GM18858 (cell line): ENCODE measurements around the gene C15orf62.

ENCODE experiments used
- ATAC-seq: cut with Tn5 transposase; IDR thresholded peaks from one replicate; pipeline ENCODE4 v1.9.1; 2021; ENCODE audit not compliant: unreplicated experiment

The C15orf62 gene

GRCh38 chr15:40754883-40755811 lies 14.6 kb upstream of the C15orf62 start, which contains the start of gene RMDN3:
RMDN3 (minus strand) TSS chr15:40755254; CDS start chr15:40754783, 471 bp downstream.
- peak; percentile 48 for ATAC-seq

DNA sequence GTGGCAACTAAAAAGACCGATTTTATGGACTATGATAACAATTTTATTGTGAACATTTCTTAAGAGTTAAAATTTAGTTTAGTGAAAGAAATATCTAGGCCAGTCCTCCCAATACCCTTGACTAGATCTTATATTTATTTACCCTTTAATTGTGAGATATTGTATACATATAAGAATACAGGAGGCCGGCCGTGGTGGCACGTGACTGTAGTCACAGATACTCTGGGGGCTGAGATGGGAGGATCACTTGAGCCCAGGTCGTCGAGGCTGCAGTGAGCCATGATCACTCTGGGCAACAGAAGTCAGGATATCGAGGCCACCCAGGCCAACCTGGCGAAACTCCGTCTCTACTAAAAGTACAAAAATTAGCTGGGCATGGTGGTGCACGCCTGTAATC lies 14.0 kb upstream of the C15orf62 start:
- no peak for ATAC-seq

DNA sequence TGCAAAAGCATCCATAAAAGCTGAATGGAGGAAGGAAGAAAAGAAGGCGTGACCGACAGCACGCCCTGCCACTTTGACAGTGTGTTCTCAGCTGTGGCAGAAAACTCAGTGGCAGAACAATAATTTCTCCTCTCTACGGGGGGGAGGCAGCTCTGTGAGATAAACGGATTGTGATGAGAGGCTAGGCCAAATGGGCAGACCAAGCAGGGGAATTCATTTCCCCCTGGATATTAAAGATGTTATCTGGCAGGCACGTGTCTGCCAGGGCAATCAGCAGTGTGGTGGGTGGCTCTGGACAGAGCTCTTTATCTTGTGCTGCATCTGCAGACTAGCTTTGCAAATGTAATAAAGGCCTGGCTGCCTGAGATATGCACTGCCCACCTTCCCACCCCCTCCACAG lies 12.8 kb upstream of the C15orf62 start:
- no peak for ATAC-seq

DNA sequence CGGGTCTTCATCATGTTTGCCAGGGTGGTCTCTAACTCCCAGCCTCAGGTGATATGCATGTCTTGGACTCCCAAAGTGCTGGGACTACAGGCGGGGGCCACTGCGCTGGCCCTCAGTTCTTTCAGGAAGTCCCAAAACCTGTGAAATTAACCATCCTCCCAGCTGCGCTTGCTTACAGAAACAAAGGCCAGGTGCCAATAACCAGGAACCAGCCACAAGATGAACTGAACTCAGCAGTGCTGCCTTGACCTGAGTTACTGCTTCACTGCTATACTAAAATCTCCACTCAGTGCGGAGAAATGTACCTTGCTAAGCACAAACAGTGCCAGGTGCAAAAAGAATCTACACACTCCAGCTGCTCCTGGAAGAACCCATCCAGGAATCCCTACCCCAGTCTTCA lies 9.8 kb upstream of the C15orf62 start:
- ATAC-seq, result no peak

DNA sequence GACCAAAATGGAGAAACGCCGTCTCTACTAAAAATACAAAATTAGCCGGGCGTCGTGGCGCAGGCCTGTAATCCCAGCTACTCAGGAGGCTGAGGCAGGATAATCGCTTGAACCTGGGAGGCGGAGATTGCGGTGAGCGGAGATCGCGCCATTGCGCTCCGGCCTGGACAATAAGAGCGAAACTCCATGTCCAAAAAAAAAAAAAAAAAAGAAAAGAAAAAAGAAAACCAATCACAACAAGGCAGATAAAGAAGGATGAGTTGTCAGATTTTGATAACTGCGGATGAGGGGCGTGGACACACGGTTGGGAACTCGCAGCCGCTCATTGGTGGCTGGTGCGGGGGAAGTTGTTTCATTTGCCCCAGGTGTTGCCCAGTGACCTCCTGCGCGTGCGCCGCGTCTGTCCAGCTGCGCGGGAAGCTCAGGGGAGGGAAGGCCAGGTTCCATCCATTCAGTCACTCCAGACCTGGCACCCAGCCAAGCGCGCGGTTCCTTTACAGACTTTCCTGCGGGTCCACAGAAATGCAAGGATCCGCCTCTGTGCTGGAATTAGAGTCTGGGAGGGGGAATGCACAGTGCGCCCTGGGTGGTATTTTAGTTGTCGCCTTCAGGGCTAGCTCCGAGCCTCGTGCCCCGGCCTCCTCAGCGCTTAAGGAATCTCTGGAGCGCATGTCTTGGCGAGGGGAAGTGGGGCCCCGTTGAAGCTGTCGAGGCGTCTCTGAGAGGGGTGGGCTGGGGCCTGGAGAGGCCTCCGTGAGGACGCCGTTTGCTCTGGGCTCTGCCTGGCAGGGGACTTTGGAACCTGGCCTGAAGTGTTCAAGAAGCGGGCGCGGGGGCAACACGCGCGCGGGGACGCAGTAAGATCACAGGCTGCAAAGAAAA lies 6.6 kb upstream of the C15orf62 start:
- no peak for ATAC-seq

- peak; percentile 34 for ATAC-seq
These were observed 5.8 kb upstream of the C15orf62 start, which contains the start of gene GCHFR for GRCh38 chr15:40763801-40764628. GCHFR (plus strand) TSS chr15:40764068; CDS start chr15:40764181, 113 bp downstream.

DNA sequence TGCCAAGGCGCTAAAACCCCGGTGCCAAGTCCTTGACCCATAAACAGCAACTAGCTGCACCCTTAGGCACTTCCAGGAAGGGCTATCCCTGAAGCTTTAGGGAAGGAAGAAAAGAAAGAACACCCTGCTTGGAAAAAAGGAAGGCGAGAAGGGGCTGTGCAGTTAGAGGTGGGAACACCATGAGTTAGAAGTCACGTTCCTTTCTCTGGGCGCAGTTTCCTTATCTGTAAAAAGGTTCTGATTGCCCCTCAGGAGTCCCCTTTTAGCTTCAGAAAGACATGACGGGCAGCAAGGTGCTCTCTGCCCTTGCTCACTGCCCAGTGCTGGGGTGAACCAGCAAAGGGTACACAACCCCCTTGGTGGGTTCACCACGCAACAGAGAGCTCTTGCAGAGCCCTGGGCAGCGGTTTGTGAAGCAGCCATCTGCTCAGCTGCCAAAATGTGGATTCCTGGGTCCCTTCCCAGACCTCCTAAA lies 5.1 kb upstream of the C15orf62 start:
- no peak for ATAC-seq

- no peak for ATAC-seq
These were observed 3.5 kb upstream of the C15orf62 start for GRCh38 chr15:40766194-40766815.

DNA sequence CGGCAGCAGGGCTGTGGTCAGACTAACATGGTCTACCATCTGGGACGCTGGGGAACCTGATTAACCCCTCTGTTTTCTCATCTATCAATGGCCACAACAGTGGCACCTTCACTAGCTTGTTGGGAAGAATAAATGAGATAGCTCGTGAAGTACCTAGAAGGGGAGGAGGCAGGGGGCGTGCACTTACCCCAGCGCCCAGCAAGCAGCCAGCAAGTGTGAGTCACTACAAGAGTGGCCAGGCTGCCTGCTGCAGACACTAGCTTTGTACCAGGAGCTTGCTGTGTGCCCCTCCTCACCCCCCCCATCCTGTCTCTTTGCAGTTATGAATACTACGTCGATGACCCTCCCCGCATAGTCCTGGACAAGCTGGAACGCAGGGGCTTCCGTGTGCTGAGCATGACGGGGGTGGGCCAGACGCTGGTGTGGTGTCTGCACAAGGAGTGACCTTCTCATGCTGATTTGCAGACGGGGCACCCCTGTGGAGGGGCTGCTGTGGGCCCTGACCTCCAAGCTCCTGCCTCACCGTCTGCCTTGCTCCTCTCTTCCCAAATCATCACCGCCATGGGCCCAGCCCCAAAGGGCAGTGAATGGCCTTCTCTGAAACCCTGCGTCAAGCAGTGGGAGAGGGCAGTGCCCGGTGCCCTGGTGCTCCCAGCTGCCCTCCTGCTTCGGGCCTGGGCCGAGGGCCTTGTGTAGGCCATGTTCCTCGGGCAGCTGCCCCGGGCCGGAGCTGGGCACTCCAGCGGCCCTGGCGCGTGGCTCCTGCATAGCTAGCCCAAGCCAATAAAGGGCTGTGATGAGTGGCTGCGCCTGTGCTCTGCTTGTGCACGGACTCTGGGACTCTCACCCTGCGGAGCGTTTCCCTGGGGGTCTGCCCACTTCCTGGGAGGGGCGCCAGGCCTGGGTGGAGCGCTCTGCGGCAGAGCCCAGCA lies 2.6 kb upstream of the C15orf62 start:
- ATAC-seq, result no peak

GRCh38 chr15:40767838-40768500 lies 1.8 kb upstream of the C15orf62 start:
- ATAC-seq, result no peak

- no peak for ATAC-seq
These were observed 1.1 kb upstream of the C15orf62 start for GRCh38 chr15:40768521-40769273.

DNA sequence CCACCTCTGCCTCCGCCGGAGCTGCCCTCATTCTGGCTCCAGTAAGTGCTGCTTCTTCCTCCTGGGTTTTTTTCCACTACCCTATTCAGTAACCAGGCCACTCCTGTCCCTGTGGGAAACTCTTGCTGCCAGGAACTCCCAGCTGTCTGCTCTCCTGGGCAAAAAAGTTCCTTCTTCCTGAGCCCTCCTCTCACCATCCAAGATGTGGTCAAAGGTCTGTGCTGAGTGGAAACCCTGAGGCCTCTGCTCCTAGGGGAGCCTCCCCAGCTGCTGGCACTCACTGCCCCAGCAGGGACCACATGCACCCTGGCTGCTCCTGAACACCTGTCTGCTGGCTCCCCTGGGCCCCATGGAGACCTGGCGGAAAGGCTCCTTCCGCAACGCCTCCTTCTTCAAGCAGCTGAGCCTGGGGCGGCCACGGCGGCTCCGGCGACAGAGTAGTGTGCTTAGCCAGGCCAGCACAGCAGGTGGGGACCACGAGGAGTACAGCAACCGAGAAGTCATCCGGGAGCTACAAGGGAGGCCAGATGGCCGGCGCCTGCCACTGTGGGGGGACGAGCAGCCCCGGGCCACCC lies 454 bp downstream of the C15orf62 start:
- ATAC-seq, result no peak

DNA sequence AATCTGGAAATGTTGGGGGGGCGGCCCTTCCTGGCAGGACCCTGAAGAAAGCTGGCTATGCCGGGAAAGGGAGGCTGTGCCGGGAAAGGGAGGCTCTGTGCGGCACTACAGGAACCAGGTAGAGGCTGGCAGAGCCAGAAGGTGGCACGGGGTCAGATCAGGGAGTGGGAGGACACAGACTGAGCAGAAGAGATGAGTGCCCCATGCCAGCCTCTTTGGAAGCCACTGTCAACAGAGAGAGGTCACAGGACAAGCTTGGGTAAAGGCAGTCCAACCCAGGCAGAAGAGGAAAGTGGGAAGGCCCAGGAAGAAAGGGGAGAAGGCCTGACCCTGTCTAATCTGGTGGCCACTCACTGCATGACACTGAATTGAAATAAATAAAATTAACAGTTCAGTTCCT lies 1.5 kb downstream of the C15orf62 start:
- ATAC-seq, result no peak

DNA sequence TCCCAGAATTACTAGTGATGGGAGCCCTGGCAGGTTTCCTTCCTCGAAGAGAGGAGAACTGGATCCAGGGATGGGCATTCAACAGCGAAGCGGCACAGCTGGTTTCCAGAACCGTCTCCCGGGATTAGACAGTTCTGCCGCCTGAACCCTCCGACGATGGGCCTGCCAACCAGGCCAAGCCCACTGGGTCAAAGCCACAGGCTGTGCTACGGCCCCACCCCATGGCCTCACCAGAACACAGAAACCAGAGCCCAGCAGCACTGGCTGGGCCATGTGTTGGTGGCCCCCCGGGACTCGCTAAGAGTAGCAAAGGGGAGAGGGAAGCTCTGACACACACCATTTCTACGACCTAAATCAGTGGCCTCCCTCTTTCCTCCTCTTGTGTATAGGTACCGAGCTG lies 2.2 kb downstream of the C15orf62 start:
- no peak for ATAC-seq

- ATAC-seq, result no peak
These were observed 3.7 kb downstream of the C15orf62 start for GRCh38 chr15:40773496-40773895.

- no peak for ATAC-seq
These were observed 4.1 kb downstream of the C15orf62 start for GRCh38 chr15:40773902-40774301.

GRCh38 chr15:40775007-40775406 lies 5.2 kb downstream of the C15orf62 start:
- no peak for ATAC-seq
